GM10248 (cell line): ENCODE data around the gene PKNOX2.

Experiments used
- CTCF ChIA-PET: fragments of 300-600 bp; sonication (Branson Sonifier 250); formaldehyde crosslinking; extraction: SDS; loops from one replicate; lab custom pipeline; 2021; ENCODE audit warnings: antibody characterized with exemption; lab: Yijun Ruan, JAX
- POLR2A ChIA-PET: fragments of 350-650 bp; sonication (Branson Sonifier 250); formaldehyde crosslinking; extraction: SDS; loops from one replicate; lab custom pipeline; 2020; ENCODE audit warnings: antibody characterized with exemption; lab: Yijun Ruan, JAX
- DNase-seq: peaks from one replicate; pipeline ENCODE4 v3.0.0; 2012; ENCODE audit errors: extremely low spot score
- CTCF ChIP-seq: IDR thresholded peaks from 2 replicates; pipeline ENCODE4 v1.5.1; 2012; ENCODE audit warnings: mild to moderate bottlenecking, low read depth; ENCODE audit errors: extremely low read depth, missing control alignments, control extremely low read depth

PKNOX2 gene

GRCh38 chr11:125190566-125190965 lies 26.0 kb downstream of the PKNOX2 start:
- no peak for DNase-seq
- ChIA-PET CTCF (no interaction called here), POLR2A (no interaction called here)
- no peak for TF ChIP-seq CTCF

GRCh38 chr11:125192183-125192582 lies 27.6 kb downstream of the PKNOX2 start:
- no peak for DNase-seq
- ChIA-PET POLR2A (no interaction called here), CTCF (interaction anchor here (1.3 to 2.0 kb wide), 2 partner anchors 13 kb away, joined by 3 to 4 read pairs; no protein-coding TSS in a partner anchor)
- TF ChIP-seq CTCF: no peak

GRCh38 chr11:125192717-125193415 lies 28.3 kb downstream of the PKNOX2 start:
- POLR2A ChIA-PET: no interaction called here
- TF ChIP-seq CTCF: no peak
- CTCF ChIA-PET: interaction anchor here (1.1 to 2.0 kb wide), 3 partner anchors 12 to 155 kb away, joined by 3 to 4 read pairs (median 3); no protein-coding TSS in a partner anchor
- DNase-seq: no peak

- CTCF ChIA-PET: interaction anchor here (1.1 to 2.0 kb wide), 2 partner anchors 14 to 154 kb away, joined by 3 to 4 read pairs; no protein-coding TSS in a partner anchor
- no peak for DNase-seq
- TF ChIP-seq CTCF: no peak
- POLR2A ChIA-PET: no interaction called here
Measured at GRCh38 chr11:125193416-125193726, 28.8 kb downstream of the PKNOX2 start.

GRCh38 chr11:125193841-125194240 lies 29.3 kb downstream of the PKNOX2 start:
- ChIA-PET POLR2A (no interaction called here), CTCF (interaction anchor here (1.1 to 2.0 kb wide), 2 partner anchors 14 to 154 kb away, joined by 3 to 4 read pairs; no protein-coding TSS in a partner anchor)
- no peak for TF ChIP-seq CTCF
- no peak for DNase-seq

GRCh38 chr11:125199915-125200314 lies 35.4 kb downstream of the PKNOX2 start:
- ChIA-PET POLR2A (no interaction called here), CTCF (no interaction called here)
- DNase-seq: no peak
- TF ChIP-seq CTCF: no peak

- ChIA-PET POLR2A (no interaction called here), CTCF (no interaction called here)
- DNase-seq: no peak
- no peak for TF ChIP-seq CTCF
Measured at GRCh38 chr11:125200441-125200840, 35.9 kb downstream of the PKNOX2 start.
